SK-N-MC (cell line): ENCODE results near the gene ZSWIM4.

Experiments used
- EZH2 ChIP-seq: fragments of 200-600 bp; sonication (generic); IDR thresholded peaks from one replicate; pipeline ENCODE4 v1.6.1; 2017; ENCODE audit warnings: antibody characterized with exemption
- FOXP2 ChIP-seq: optimal IDR thresholded peaks from 2 replicates; pipeline ENCODE3; 2011; ENCODE audit warnings: mild to moderate bottlenecking, moderate library complexity; ENCODE audit not compliant: insufficient read depth; ENCODE audit errors: extremely low read length, control extremely low read depth
- POLR2AphosphoS5 ChIP-seq: IDR thresholded peaks from 2 replicates; pipeline ENCODE4 v1.6.1; 2012; ENCODE audit warnings: mild to moderate bottlenecking, low read depth, low read length, borderline replicate concordance

- TF ChIP-seq FOXP2: no peak
- no peak for TF ChIP-seq POLR2AphosphoS5
- no peak for TF ChIP-seq EZH2
Observed at GRCh38 chr19:13817018-13817614, 21.9 kb downstream of the ZSWIM4 start.
